OCI-LY7 (cell line): ENCODE data around the gene PSMD3. TPM values are rescaled to one million over a fixed set of nuclear protein-coding genes. Genes with fewer than 3 reads are reported as not detected.

Experiments used
- BruUV-seq: library from RNA; stranded (reverse); fragments of 400-500 nt; replicated peaks from 2 replicates; lab custom pipeline; 2021; lab: Mats Ljungman, UMichigan
- CTCF ChIA-PET: fragments of 300-600 bp; sonication (Branson Sonifier 250); formaldehyde crosslinking; loops from one replicate; lab custom pipeline; 2022; ENCODE audit warnings: antibody characterized with exemption; ENCODE audit not compliant: unreplicated experiment; lab: Charles Lee
- POLR2A ChIA-PET: fragments of 300-600 bp; sonication (Branson Sonifier 250); formaldehyde crosslinking; loops from one replicate; lab custom pipeline; 2022; ENCODE audit warnings: antibody characterized with exemption; lab: Charles Lee
- DNase-seq: peaks from one replicate; pipeline ENCODE4 v3.0.0-alpha.2; 2015; ENCODE audit warnings: low spot score
- H2AFZ ChIP-seq: fragments of 200-600 bp; sonication (generic), shearing (Covaris generic); 2 replicates; pipeline ENCODE4 v1.6.1; 2014; ENCODE audit warnings: mild to moderate bottlenecking, antibody characterized with exemption, low read length, moderate library complexity
- H3K27ac ChIP-seq: fragments of 200-600 bp; sonication (generic); 2 replicates; pipeline ENCODE4 v1.5.1; 2014; ENCODE audit warnings: mixed run types, low read depth, mild to moderate bottlenecking, moderate library complexity, low read length, inconsistent platforms; ENCODE audit not compliant: poor library complexity, severe bottlenecking
- H3K36me3 ChIP-seq: fragments of 200-600 bp; sonication (generic); 2 replicates; pipeline ENCODE4 v1.6.1; 2014; ENCODE audit warnings: mild to moderate bottlenecking, antibody characterized with exemption, low read length, moderate library complexity, mixed read lengths; ENCODE audit not compliant: insufficient read depth
- H3K4me1 ChIP-seq: fragments of 200-600 bp; sonication (generic); 2 replicates; pipeline ENCODE4 v1.5.1; 2014; ENCODE audit warnings: mild to moderate bottlenecking, low read length; ENCODE audit not compliant: insufficient read depth, poor library complexity, severe bottlenecking
- H3K4me2 ChIP-seq: fragments of 200-600 bp; sonication (generic); 2 replicates; pipeline ENCODE4 v1.6.1; 2014; ENCODE audit warnings: mild to moderate bottlenecking, low read length
- H3K4me3 ChIP-seq: fragments of 200-600 bp; sonication (generic); 2 replicates; pipeline ENCODE4 v1.5.1; 2014; ENCODE audit warnings: mild to moderate bottlenecking, low read depth, low read length; ENCODE audit not compliant: poor library complexity, severe bottlenecking
- H3K79me2 ChIP-seq: fragments of 200-600 bp; sonication (generic); 2 replicates; pipeline ENCODE4 v1.6.1; 2016; ENCODE audit warnings: low read depth, mild to moderate bottlenecking, low read length, moderate library complexity, mixed read lengths; ENCODE audit not compliant: insufficient read depth
- H3K9me2 ChIP-seq: fragments of 200-600 bp; sonication (generic); 2 replicates; pipeline ENCODE4 v1.6.1; 2016; ENCODE audit warnings: mild to moderate bottlenecking, low read length, mixed read lengths; ENCODE audit not compliant: insufficient read depth
- H3K9me3 ChIP-seq: fragments of 200-600 bp; sonication (generic); 2 replicates; pipeline ENCODE4 v1.6.1; 2014; ENCODE audit warnings: mild to moderate bottlenecking, mixed run types, low read length, mixed read lengths
- H4K20me1 ChIP-seq: fragments of 200-600 bp; sonication (generic); 2 replicates; pipeline ENCODE4 v1.6.1; 2014; ENCODE audit warnings: mild to moderate bottlenecking, antibody characterized with exemption, low read length, moderate library complexity, mixed read lengths; ENCODE audit not compliant: insufficient read depth
- EZH2phosphoT487 ChIP-seq: fragments of 200-600 bp; sonication (generic); IDR thresholded peaks from 2 replicates; pipeline ENCODE4 v1.6.1; 2018; ENCODE audit warnings: low read depth, borderline replicate concordance, mild to moderate bottlenecking, mixed run types, antibody characterized with exemption, low read length, moderate library complexity, mixed read lengths
- intact Hi-C: fragments of 100-400 bp; cut with micrococcal nuclease; formaldehyde crosslinking; loops from one replicate; pipeline ENCODE4 v1.10.0; 2022; ENCODE audit not compliant: unreplicated experiment
- total RNA-seq, 2 experiments: library from RNA; depleted of rRNA in 1 of 2; stranded (reverse); fragments of >200 nt in 1 of 2; shearing (Covaris generic) in 1 of 2; gene quantifications; 2 replicates each; pipeline ENCODE4 v1.2.3, GENCODE V29; 2014 to 2022
- TF ChIP-seq, protein P1 (sequence below): fragments of 200-600 bp; sonication (generic); conservative IDR thresholded peaks from 2 replicates; pipeline ENCODE4 v1.5.1; 2014; ENCODE audit warnings: mild to moderate bottlenecking, antibody characterized with exemption, low read length, moderate library complexity, mixed read lengths

Gene PSMD3
- total RNA-seq, 2 experiments from 2014 or later, result 149 to 150 TPM

- no peak overlapping the region for H2AFZ ChIP-seq
- no peak overlapping the region for H3K4me2 ChIP-seq
- H3K9me2 ChIP-seq, result no peaks in the 10 kb centered on the region
- TF ChIP-seq, protein P1, sequence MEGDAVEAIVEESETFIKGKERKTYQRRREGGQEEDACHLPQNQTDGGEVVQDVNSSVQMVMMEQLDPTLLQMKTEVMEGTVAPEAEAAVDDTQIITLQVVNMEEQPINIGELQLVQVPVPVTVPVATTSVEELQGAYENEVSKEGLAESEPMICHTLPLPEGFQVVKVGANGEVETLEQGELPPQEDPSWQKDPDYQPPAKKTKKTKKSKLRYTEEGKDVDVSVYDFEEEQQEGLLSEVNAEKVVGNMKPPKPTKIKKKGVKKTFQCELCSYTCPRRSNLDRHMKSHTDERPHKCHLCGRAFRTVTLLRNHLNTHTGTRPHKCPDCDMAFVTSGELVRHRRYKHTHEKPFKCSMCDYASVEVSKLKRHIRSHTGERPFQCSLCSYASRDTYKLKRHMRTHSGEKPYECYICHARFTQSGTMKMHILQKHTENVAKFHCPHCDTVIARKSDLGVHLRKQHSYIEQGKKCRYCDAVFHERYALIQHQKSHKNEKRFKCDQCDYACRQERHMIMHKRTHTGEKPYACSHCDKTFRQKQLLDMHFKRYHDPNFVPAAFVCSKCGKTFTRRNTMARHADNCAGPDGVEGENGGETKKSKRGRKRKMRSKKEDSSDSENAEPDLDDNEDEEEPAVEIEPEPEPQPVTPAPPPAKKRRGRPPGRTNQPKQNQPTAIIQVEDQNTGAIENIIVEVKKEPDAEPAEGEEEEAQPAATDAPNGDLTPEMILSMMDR, result no peak
- TF ChIP-seq EZH2phosphoT487, result no peak
- peaks cover 46% of the 10 kb centered on the region for H3K36me3 ChIP-seq
- no peaks in the 10 kb centered on the region for H4K20me1 ChIP-seq
- H3K27ac ChIP-seq, result no peak overlapping the region
- POLR2A ChIA-PET, result no interaction called here
- intact Hi-C loops, result no loop called here
- BruUV-seq, result no TSS peak
- no peak for DNase-seq
- H3K4me1 ChIP-seq, result no peaks in the 10 kb centered on the region
- CTCF ChIA-PET, result interaction anchor here (1.4 kb wide), 1 partner anchor 41 kb away, joined by 4 read pairs; no protein-coding TSS in a partner anchor
- no peaks in the 10 kb centered on the region for H3K79me2 ChIP-seq
- no peak overlapping the region for H3K4me3 ChIP-seq
- no peaks in the 10 kb centered on the region for H3K9me3 ChIP-seq
Observed at GRCh38 chr17:40034426-40035161, 54.0 kb downstream of the PSMD3 start.

DNA sequence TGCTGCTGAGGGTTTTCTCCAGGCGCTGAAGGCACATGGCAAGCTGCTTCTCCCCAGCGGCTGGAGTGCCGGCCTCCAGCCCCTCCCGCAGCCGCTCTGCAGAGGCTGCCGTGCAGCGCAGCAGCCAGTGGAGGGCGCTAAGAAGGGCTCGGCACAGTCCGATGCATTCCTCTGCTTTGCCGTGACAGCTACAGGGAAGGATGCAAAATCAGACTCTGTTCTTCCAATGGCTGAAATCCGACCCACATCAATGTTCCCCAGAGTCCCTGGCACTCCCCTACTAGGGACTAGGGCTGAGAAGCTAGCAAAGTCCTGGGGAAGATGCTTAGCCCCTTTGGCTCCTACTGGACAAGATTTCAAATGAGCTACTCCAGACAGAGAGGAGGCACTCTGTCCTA is 54.6 kb downstream of the PSMD3 start:
- peak; percentile 50 for DNase-seq
- no peak for TF ChIP-seq EZH2phosphoT487
- TF ChIP-seq, protein P1, result peak; percentile 86
- POLR2A ChIA-PET, result no interaction called here

DNA sequence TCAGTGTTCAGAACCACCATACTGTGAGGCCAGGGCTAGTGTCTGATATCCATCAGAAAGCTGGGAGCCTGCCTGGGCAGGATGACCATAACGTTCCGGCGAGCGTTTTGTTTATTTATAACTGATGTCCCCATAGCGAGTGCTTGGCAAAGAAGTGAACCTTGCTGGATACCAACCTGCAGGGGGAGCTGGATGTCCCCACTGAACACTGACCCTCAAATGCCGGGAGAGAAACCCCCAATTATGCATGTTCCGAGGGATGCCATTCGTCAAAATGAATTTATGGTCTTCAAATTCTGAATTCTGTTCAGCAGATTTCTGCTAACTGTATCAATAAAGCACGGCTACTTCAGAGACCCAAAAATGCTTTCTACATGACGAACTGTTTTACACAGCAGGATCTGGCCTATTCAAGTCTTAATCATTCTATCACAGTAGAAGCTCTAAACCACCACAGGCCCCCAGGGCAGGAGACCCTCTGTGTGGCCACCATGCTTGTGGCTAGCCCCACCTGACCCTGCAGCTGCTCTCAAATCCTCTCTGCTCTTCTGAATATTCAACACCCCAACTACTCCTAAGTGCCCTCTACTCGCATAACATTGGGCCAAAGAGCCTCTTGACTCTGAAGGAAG is 58.4 kb downstream of the PSMD3 start:
- intact Hi-C loops, result no loop called here

More for the DNA sequence above, 54.6 kb downstream of the PSMD3 start:
- intact Hi-C loops, result no loop called here
- H4K20me1 ChIP-seq, result no peaks in the 10 kb centered on the region
- CTCF ChIA-PET, result interaction anchor here (1.4 kb wide), 1 partner anchor 40 kb away, joined by 4 read pairs; no protein-coding TSS in a partner anchor
- H3K4me2 ChIP-seq, result no peak overlapping the region
- no peak overlapping the region for H2AFZ ChIP-seq
- no peak overlapping the region for H3K27ac ChIP-seq
- no peaks in the 10 kb centered on the region for H3K79me2 ChIP-seq
- no peaks in the 10 kb centered on the region for H3K9me3 ChIP-seq
- BruUV-seq, result no TSS peak
- peaks cover 43% of the 10 kb centered on the region for H3K36me3 ChIP-seq
- no peaks in the 10 kb centered on the region for H3K9me2 ChIP-seq
- H3K4me3 ChIP-seq, result no peak overlapping the region
- H3K4me1 ChIP-seq, result no peaks in the 10 kb centered on the region

More for the DNA sequence above, 58.4 kb downstream of the PSMD3 start:
- DNase-seq, result no peak
- no TSS peak for BruUV-seq
- POLR2A ChIA-PET, result no interaction called here
- Histone ChIP-seq H3K36me3 (peaks cover 14% of the 10 kb centered on the region; the same call in 1 of the 2 replicates), H3K27ac (no peak overlapping the region), H3K9me2 (no peaks in the 10 kb centered on the region), H3K4me1 (no peaks in the 10 kb centered on the region), H3K4me2 (no peak overlapping the region), H3K9me3 (no peaks in the 10 kb centered on the region), H4K20me1 (no peaks in the 10 kb centered on the region), H2AFZ (no peak overlapping the region), H3K4me3 (no peak overlapping the region), H3K79me2 (no peaks in the 10 kb centered on the region)
- TF ChIP-seq EZH2phosphoT487, result no peak
- TF ChIP-seq, protein P1, result peak; percentile 70
- CTCF ChIA-PET, result no interaction called here
